Erythroblast (primary cell): ENCODE results near the gene SRBD1.

Experiments used
- GATA1 ChIP-seq: IDR thresholded peaks from 2 replicates; pipeline ENCODE4 v1.6.1; 2011; ENCODE audit warnings: low read depth, mild to moderate bottlenecking, control low read depth, low read length, moderate library complexity
- POLR2A ChIP-seq: IDR thresholded peaks from 2 replicates; pipeline ENCODE4 v1.6.1; 2011; ENCODE audit warnings: mild to moderate bottlenecking, low read length

DNA sequence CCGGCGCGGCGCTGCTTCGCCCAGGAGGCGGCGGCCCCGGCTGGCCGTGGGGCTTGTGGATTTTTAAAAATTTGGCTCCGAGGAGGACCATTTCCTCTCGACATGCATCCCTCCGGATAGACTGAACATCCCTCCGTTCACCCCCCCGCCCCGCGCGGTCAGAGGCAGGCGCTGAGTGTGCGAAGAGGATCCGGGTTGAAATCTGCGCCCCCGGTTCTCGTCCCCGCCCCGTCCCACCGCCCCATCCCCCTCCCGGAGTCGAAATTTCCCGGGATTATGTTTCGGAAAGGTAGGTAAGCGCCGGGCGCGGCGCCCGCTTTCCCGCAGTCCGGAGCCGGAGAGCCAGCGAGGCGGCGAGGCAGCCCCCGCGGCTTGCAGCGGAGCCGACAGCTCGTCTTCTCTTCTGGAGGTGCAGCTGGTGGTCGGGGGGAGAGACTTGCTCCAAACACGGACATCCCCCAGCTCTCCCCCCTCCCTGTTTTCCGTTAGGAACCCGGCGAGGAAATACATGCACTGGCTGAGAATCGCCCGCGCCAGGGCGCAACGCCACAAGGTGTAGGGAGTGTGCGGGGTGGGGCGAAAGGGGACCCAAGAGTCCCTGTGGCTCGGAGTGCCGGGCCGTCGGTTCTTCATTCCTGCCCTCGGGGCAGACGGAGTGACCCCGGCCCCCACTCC lies 40.5 kb upstream of the SRBD1 start, which contains the start of gene PRKCE:
- TF ChIP-seq POLR2A, result no peak
- TF ChIP-seq GATA1, result no peak
